T-helper 2 cell (primary cell): ENCODE measurements around the gene ING3.
A peak's percentile ranks its signal among the peaks of the same experiment; 100 is the strongest.
"Not testable (repeated sequence)": the region's sequence is repeated elsewhere in the genome, so short reads cannot be mapped to it uniquely, and the experiment has no call there.

ENCODE experiments used
- DNase-seq, 5 experiments: peaks; one replicate each; pipeline versions ENCODE4 v3.0.0 to v3.0.0-alpha.2; 2012 to 2022

Gene ING3

GRCh38 chr7:120951309-120951699 is 727 bp downstream of the ING3 start:
- no peak for DNase-seq

GRCh38 chr7:120951826-120952225 is 1.2 kb downstream of the ING3 start:
- DNase-seq: peak in 1 of 5 experiments; percentile 67

DNA sequence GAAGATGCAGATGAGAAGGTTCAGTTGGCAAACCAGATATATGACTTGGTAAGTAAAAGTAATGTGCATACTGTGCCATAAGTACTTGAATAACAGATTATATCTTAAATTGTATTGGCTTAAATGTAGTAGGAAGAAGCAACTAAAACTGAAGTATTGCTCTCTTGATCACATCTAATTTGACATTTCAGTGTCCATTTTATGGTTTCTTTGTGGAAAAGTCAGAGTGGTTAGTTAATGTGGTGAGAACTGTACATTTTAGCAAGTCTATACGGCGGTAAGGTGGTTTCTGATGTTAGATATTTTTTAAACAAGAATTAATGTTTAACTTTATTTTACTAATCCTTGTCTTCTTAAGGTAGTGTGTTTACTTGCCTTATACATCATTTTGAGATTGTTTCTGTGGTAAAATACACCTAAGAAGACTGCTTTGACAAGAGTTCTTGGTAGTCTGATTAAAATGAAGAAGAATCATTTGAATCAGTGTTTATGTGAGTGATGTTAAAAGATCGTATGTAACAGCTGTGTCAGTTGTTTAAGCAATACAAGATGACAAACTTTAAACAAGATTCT is 5.1 kb downstream of the ING3 start:
- DNase-seq: peak in 1 of 5 experiments; percentile 79

GRCh38 chr7:120959929-120960484 is 9.4 kb downstream of the ING3 start:
- DNase-seq: no peak

DNA sequence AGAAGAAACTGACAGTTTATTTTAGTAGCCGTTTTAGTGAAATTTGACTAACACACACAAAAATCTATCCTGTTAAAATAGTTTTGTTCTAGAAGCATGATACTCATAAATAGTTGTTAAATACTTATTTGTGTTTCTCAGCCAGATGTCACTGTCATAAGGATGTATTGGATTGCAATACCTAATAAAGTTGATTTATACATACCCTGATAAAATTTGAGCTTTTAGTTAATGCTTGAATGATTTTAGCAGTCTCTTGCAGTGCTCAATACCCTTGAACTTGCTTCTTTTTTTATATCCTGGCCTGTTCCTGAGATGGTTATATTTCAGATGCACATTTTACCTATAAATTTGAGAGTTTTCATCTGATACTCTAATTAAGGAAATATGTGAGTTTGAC is 10.1 kb downstream of the ING3 start:
- no peak for DNase-seq

- no peak for DNase-seq
Observed at GRCh38 chr7:120961638-120962173, 11.1 kb downstream of the ING3 start.

GRCh38 chr7:120964088-120964487 is 13.5 kb downstream of the ING3 start:
- DNase-seq: no peak

- DNase-seq: peak in 1 of 5 experiments; percentile 60
Observed at GRCh38 chr7:120966961-120967360, 16.4 kb downstream of the ING3 start.

GRCh38 chr7:120973849-120974248 is 23.3 kb downstream of the ING3 start:
- DNase-seq: no peak

- DNase-seq: peak in 1 of 5 experiments; percentile 51
Observed at GRCh38 chr7:120979765-120980499, 29.4 kb downstream of the ING3 start.

DNA sequence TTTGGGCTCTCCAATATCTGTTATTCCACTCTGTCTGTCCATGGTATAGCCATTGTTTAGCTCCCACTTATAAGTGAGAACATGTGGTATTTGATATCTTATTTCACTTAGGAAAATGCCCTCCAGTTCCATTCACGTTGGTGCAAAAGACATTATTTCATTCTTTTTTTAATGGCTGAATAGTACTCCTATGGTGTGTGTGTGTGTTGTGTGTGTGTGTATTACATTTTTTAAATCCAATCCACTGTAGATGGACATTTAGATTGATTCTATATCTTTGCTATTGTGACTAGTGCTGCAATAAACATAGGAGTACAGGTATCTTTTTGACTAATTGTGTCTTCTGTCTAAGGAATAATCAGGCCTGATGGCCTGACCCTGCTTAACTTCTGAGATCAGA is 30.5 kb downstream of the ING3 start:
- no peak for DNase-seq

GRCh38 chr7:120981888-120982615 is 31.5 kb downstream of the ING3 start:
- DNase-seq: peak in 1 of 5 experiments; percentile 85

DNA sequence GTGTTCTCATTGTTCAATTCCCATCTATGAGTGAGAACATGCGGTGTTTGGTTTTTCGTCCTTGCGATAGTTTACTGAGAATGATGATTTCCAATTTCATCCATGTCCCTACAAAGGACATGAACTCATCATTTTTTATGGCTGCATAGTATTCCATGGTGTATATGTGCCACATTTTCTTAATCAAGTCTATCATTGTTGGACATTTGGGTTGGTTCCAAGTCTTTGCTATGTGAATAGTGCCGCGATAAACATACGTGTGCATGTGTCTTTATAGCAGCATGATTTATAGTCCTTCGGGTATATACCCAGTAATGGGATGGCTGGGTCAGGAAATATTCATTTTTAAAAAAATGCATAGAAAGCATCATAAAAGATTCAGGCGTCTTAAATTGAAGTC is 33.0 kb downstream of the ING3 start:
- DNase-seq: not testable (repeated sequence)

DNA sequence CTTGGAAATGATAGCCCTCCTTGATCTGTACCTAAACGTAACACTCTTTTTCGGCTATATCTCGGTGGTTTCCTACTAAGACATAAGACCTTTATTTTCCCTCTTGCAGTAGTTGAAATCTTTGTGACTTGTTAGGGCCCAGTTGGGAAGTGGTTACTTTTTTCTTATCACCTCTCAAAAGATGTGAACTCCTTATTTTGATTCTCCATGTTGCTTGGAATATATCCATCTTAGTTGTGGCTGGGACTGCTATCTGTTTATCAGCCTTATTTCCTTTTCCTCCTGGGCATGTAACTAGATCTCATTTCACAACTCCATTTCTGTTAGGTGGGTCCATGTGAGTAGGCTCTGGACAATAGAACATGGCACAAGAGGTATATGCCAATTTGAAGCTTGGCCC is 33.8 kb downstream of the ING3 start:
- DNase-seq: no peak

DNA sequence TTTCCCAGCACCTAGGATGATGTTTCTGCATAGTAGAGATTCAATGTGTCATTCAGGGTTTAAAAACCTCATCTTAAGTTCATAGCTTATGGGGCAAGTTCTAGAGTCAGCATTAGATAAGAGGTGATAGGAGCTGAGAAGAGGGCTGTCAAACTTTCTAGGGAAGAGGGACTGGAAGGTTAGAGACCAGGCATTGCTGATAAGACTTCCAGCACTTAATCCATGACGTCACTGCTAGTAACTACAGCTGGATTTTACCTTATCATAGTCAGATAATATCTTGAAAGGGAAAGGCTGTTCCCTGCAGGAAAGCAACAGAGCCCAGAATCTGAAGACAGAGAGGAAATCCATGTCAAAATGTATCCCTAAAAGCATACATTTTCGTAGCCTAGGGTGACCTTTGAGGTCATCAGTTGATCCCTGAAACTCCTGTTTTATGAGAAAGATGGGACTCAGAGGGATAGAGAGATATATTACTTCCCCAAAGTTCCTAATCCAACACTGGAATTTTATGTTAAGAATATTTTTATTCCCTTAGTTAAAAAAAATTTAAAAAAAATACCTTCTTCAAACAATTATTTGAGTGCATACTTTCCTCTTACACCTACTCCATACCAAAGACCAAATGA is 34.7 kb downstream of the ING3 start:
- no peak for DNase-seq

DNA sequence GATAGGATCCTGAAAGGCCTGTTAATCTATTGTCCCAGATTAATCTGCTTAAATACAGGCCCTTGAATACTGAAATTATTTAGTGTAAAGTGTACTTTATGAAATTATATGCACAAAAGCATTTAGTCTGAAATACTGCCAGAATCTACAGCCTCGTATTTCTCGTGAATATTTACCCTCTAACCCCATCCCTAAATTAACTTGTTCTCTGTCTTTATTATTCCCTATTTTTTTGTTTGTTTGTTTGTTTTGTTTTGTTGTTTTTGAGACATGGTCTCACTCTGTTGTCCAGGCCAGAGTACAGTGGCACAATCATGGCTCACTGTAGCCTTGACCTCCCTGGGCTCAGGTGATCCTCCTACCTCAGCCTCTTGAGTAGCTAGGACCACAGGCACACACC is 35.3 kb downstream of the ING3 start:
- no peak for DNase-seq

GRCh38 chr7:120986650-120987049 is 36.1 kb downstream of the ING3 start:
- DNase-seq: no peak

DNA sequence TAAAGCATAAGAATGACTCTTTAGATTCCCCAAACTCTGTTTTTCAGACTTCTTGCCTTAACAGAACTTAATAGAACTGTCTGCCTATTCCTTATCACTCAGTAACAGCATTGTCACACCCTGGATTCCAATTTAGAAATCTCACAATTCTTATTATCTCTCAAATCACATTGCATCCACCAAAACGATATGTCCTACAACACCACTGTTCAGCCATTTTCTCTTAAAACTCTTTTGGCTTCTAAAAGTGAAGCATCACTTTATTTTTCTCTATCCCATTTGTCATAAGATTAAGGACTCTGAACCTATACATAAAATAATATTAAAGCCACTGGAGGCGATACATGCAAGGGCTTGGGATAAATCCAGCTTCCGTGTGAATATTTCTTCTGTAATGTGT is 36.7 kb downstream of the ING3 start:
- no peak for DNase-seq

DNA sequence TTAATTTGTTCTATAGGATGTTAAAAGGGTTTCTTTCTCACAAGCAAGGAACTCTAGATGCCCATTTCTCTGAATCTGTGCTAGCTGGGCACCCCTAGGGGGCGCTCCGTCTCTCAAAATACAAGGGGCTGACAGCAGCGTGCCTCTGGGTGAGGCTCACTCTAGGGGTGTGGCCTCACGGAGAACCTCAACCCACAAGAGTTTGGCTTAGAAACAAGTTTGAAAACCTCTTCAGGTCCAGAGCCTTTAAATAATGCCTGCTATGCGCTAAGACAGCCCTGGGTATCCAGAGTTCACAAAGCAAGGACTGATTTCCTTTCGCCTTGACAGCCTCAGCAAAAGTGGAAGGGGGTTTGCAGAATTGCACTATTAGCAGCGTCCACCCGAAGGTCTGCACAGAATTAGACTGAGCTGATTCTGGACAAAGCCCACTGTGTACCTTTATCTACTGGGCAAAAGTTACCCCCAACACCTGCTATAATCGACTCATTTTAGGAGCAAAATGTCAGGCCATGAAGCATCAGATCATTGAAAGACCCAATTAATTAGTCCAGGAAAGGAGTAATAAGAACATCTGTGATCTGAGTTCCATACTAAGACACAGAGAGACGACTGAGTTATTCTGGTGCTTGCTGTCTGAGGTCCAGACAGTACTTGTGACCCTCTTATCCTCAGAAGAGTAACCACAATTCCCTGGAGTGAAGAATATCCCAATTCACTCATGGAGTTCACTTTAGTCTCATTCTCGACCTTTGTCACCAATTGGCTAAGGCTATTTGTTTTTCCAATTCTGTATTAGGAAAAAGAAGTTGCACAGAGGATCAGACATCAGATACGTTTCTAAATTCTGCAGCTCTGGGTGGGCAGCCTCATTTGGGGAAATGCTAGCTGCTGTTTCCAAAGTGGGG is 37.4 kb downstream of the ING3 start:
- peak; percentile 64 to 94 (median 74) for DNase-seq

- DNase-seq: peak in 2 of 5 experiments; percentile 5 to 53
Observed at GRCh38 chr7:120988591-120989256, 38.1 kb downstream of the ING3 start, which contains the start of gene CPED1. CPED1 (plus strand) TSS chr7:120988711; CDS start chr7:120989622, 911 bp downstream.
